Measurements from ENCODE around the gene PDE7B.

Gene PDE7B

GRCh38 chr6:135920689-135921088 lies 69.2 kb downstream of the PDE7B start:
- TF ChIP-seq CTCF (IDR thresholded peaks at IDR 0.05; ENCODE audit: insufficient read depth, low read length, poor library complexity, severe bottlenecking), result no peak
- H3K4me3 ChIP-seq (replicated peaks; ENCODE audit: low read depth, low read length), result no peak overlapping the region
- no peaks in the 10 kb centered on the region for H3K27me3 ChIP-seq (replicated peaks; ENCODE audit: control insufficient read depth, insufficient read depth, low read length)
- no peak for DNase-seq (ENCODE audit: extremely low read depth, insufficient read length)
- no peaks in the 10 kb centered on the region for H3K36me3 ChIP-seq (ENCODE audit: control insufficient read depth, insufficient read depth, low read length)

DNA sequence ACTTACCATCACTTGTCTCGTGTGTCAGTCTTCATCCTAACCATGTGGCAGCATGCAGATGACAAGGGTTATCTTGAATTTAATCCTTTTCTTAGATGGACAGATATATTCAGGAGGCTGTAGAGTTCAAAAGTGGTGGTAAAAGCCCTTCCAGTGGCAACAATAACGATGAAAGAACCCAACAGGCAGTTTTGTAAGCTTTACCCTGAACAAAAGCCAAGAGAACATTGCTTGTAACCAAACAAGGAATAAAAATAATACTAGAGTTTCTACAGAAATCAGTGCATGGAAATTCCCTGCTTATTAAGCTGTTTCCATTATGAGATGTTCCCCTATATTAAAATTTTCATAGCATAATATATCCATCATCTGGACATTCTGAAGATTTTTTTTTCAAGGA lies 69.7 kb downstream of the PDE7B start:
- Histone ChIP-seq H3K27me3 (replicated peaks; ENCODE audit: control insufficient read depth, insufficient read depth, low read length) (no peaks in the 10 kb centered on the region), H3K36me3 (ENCODE audit: control insufficient read depth, insufficient read depth, low read length) (no peaks in the 10 kb centered on the region), H3K4me3 (replicated peaks; ENCODE audit: low read depth, low read length) (no peak overlapping the region)
- DNase-seq (ENCODE audit: extremely low read depth, insufficient read length), result no peak
- no peak for TF ChIP-seq CTCF (IDR thresholded peaks at IDR 0.05; ENCODE audit: insufficient read depth, low read length, poor library complexity, severe bottlenecking)

- DNase-seq (ENCODE audit: extremely low read depth, insufficient read length), result no peak
- H3K36me3 ChIP-seq (ENCODE audit: control insufficient read depth, insufficient read depth, low read length), result no peaks in the 10 kb centered on the region
- H3K4me3 ChIP-seq (replicated peaks; ENCODE audit: low read depth, low read length), result no peak overlapping the region
- H3K27me3 ChIP-seq (replicated peaks; ENCODE audit: control insufficient read depth, insufficient read depth, low read length), result no peaks in the 10 kb centered on the region
- no peak for TF ChIP-seq CTCF (IDR thresholded peaks at IDR 0.05; ENCODE audit: insufficient read depth, low read length, poor library complexity, severe bottlenecking)
These were observed 70.7 kb downstream of the PDE7B start for GRCh38 chr6:135922174-135922573.

GRCh38 chr6:135922746-135923145 lies 71.2 kb downstream of the PDE7B start:
- Histone ChIP-seq H3K4me3 (replicated peaks; ENCODE audit: low read depth, low read length) (no peak overlapping the region), H3K27me3 (replicated peaks; ENCODE audit: control insufficient read depth, insufficient read depth, low read length) (no peaks in the 10 kb centered on the region), H3K36me3 (ENCODE audit: control insufficient read depth, insufficient read depth, low read length) (no peaks in the 10 kb centered on the region)
- no peak for TF ChIP-seq CTCF (IDR thresholded peaks at IDR 0.05; ENCODE audit: insufficient read depth, low read length, poor library complexity, severe bottlenecking)
- no peak for DNase-seq (ENCODE audit: extremely low read depth, insufficient read length)

GRCh38 chr6:135932651-135933050 lies 81.2 kb downstream of the PDE7B start:
- Histone ChIP-seq H3K36me3 (ENCODE audit: control insufficient read depth, insufficient read depth, low read length) (no peaks in the 10 kb centered on the region), H3K4me3 (replicated peaks; ENCODE audit: low read depth, low read length) (no peak overlapping the region), H3K27me3 (replicated peaks; ENCODE audit: control insufficient read depth, insufficient read depth, low read length) (no peaks in the 10 kb centered on the region)
- no peak for TF ChIP-seq CTCF (IDR thresholded peaks at IDR 0.05; ENCODE audit: insufficient read depth, low read length, poor library complexity, severe bottlenecking)
- no peak for DNase-seq (ENCODE audit: extremely low read depth, insufficient read length)

GRCh38 chr6:135935941-135936601 lies 84.6 kb downstream of the PDE7B start:
- no peaks in the 10 kb centered on the region for H3K27me3 ChIP-seq (replicated peaks; ENCODE audit: control insufficient read depth, insufficient read depth, low read length)
- TF ChIP-seq CTCF (IDR thresholded peaks at IDR 0.05; ENCODE audit: insufficient read depth, low read length, poor library complexity, severe bottlenecking), result no peak
- no peak overlapping the region for H3K4me3 ChIP-seq (replicated peaks; ENCODE audit: low read depth, low read length)
- DNase-seq (ENCODE audit: extremely low read depth, insufficient read length), result no peak
- H3K36me3 ChIP-seq (ENCODE audit: control insufficient read depth, insufficient read depth, low read length), result no peaks in the 10 kb centered on the region

Measured in GM06990 (cell line).